NCI-H2107 treated with DMSO at 0.1 percent for 48 hours (cell line): ENCODE results near the gene PBX1.

Experiments used
- DNase-seq: peaks from one replicate; lab custom pipeline; 2025; ENCODE audit not compliant: unreplicated experiment; lab: John Stamatoyannopoulos, UW

The PBX1 gene

DNA sequence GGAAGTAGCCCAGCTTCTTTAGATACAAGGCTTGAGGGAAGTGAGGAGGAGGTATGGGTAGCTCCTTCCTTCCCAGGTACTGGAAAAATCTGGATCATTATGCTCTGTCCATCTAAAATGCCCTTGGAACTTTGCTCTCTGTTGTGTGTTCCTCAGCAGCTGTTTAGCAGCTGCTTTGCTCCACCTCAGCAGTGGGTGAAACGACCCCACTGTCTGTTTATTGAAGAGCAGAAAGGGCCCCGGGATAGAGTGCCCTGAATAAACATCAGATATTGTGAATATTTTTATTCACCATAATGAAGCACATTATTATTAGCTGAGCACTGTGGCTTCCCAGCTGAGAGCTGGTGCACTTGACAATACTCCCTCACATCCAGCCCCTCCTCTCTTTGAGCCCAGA, 237.9 kb downstream of the PBX1 start:
- no peak for DNase-seq

GRCh38 chr1:164801246-164801731, 242.3 kb downstream of the PBX1 start:
- DNase-seq: no peak

DNA sequence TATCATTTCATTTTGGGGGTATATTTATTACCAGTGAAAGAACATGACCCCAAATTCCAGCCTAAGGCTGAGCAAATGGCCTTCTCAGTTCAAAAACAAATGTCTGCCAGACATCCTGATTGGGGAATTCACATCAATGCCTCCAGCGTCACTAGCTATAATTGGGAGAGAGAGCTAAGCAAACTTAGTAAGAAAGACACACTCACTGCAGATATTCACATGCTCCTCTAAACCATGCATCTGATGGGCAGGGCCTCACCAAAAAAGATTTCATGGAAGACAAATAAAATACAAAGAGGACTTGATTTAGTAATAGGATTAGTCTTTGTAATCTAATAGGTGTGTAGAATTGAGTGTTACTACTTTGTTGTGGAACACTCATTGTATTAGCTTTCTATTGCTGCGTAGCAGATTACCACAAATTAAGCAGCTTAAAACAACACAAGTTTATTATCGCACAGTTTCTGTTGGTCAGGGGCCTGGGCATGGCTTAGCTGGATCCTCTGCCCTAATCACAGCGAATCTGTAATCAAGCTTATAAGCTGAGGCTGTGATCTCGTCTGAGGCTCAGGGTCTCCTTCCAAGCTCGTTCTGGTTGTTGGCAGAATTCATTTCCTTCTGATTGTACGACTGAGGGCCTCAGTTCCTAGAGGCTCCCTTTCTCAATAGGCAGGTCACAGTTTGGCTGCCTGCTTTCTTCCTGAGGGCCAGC, 243.0 kb downstream of the PBX1 start:
- no peak for DNase-seq

DNA sequence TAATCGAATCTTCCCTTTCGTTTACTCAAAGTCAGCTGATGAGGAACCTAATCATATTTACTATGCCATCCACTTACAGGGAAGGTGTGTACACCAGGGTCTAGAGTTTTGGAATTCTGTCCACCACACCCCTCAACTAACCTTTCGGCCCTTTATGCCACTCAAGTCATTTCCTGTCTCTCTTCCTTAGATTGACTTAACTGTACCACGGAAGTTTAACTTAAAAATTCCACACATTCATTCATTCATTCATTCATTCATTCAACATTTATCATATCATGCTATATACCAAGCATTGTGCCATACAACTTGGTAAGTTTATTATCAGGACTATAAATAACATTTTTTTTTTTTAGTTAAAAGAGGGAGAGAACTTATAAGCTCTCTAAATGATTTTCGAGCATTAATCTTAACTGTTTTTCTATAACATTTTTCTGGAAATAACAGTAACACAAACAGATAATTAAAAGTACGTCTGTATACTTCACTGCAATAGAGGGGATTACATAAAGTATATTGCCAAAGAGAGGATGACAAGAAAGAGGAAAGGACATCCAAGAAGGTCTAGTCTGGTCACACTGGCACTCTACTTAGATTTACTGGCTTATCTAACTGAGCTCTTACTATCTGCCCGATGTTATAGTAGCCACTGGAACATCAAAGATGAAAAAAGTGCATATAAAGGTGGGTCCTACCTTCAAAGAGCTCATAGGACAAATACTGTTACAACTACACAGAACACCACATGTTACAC, 243.7 kb downstream of the PBX1 start:
- DNase-seq: no peak

GRCh38 chr1:164803366-164803765, 244.4 kb downstream of the PBX1 start:
- DNase-seq: no peak

GRCh38 chr1:164804366-164804765, 245.4 kb downstream of the PBX1 start:
- no peak for DNase-seq

DNA sequence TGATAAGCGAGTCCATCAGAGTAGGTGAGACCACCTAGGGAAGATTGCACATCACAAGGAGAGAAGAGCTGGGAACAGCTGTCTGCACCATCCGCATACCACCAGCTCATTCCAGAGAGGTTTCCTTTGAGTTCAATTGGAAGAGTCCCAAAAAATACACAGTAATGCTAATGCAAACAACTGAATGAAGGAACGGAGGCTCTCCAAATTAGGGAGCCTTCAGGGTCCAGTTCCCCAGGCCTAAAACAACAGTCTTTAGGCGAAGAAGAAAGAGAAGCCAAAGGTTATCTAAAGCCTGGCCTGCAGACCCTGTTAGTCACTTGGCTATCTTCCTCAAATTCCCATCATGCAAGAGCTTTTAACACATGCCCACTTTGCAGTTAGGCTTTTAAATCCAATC, 246.4 kb downstream of the PBX1 start:
- DNase-seq: no peak

DNA sequence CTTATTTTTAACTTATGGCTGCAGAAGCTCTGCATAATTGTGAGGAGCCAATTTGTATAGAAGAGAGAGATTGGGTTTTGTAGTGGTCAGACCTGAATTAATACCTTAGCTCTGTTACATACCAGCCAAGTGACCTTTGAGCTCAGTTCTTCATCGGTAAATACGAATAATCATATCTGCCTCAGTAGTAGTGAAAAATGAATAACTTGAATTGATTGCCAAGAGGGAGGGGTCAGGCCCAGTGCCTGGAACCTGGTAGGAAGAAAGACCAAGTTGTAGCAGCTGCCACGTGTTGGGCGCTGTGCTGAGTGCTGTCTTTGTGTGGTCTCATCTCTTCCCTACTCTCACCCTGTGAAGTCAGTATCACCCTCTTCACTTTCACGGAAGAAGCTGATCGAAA, 247.5 kb downstream of the PBX1 start:
- no peak for DNase-seq

- DNase-seq: no peak
Observed at GRCh38 chr1:164813776-164814175, 254.8 kb downstream of the PBX1 start.

DNA sequence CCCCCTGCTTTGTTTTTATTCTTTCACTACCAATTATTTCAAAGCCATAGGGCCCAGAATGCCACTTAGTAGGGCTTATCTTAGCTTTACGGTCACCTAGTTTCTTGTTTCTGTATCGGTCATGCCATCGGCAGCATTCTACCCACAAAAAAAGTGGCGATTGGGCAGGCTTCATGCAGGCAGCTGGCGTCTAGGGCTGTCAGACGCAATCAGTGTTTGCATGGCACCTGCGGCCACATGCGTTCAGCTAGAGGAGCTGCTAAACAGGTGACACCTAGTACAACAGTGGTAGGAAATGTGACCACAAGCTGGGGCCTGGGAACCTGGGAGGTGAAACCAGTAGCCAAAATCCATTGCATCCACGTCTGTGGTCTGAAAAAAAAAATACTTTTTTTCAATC, 262.7 kb downstream of the PBX1 start:
- DNase-seq: no peak

DNA sequence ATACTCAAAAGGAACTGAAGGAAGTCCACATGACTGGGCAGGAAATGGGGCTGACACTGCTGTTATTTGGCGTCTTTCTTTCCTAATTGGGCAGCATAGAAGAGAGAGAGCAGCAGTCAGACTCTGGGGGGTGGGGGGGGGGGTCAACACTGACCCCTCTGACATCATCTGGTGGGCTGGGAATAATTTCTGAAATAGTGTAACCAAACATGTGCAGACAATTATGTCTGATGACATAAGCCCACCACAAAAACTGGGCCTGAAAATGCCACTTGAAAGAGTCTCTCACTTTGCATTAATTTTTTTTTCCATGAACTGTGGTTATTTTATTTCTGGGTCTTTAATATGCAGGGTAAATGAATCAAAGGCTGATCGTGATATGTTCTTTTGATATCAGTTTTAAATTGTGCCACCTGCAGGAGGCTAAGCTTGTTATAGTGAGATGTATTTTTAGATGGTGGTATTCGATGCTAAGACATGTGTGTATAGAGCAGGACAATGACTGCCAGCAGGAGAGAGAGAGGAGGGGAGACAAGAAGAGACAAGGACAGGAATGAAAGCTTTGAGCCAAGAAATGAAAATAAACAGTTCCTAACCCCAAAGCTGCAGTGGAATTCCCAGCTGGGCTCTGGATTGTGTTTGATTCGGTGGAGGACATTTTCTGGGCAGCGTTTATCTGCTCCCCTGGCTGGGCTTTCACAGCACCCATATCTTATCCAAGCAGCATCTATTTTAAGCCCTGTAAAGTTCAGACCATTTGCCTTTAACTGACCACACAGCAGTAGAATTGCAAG, 264.7 kb downstream of the PBX1 start:
- no peak for DNase-seq

- no peak for DNase-seq
Observed at GRCh38 chr1:164824542-164824941, 265.6 kb downstream of the PBX1 start.

GRCh38 chr1:164830628-164831027, 271.6 kb downstream of the PBX1 start:
- no peak for DNase-seq

- no peak for DNase-seq
Observed at GRCh38 chr1:164834641-164835040, 275.7 kb downstream of the PBX1 start.

DNA sequence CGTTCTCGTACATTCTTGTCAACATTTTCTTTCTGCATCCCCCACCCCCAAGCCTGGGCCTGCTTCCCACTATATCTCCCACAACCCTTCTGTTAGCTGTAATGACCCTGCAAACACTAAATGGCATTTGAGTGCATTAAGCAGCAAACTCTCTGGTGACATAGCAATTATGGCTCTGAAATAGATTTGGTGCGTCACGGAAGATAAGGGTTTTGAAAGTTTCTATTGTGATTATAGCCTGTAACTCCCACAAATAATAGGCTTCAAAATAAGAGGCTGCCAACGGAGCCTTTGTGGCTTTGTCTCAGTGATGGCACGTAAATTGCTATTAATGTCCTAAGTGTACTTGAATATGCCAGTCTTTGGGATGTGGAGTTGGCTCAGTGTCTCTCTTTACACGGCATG, 277.6 kb downstream of the PBX1 start:
- DNase-seq: peak; percentile 85

DNA sequence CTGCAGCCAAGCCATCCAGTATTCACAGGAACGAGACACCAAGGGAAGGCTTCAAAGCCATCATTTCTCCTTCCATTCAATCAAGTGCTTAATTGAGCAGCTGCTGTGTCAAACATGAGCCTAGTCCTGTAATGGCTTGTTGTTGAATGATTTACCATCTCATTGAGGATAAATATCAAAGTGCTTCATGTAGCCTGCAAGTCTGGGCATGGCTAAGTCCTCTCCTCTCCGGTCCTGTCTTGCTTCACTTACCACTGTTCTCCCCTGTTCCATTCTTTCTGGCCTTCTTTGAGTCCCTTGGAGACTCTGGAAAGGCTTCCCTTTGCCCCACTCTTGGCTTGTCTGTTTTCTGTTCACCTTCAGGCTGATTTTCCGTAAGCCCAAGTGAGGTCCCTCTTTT, 279.8 kb downstream of the PBX1 start:
- DNase-seq: no peak

- DNase-seq: no peak
Observed at GRCh38 chr1:164840936-164841335, 282.0 kb downstream of the PBX1 start.

GRCh38 chr1:164841702-164842465, 282.9 kb downstream of the PBX1 start:
- no peak for DNase-seq

- DNase-seq: no peak
Observed at GRCh38 chr1:164842870-164843269, 283.9 kb downstream of the PBX1 start.

DNA sequence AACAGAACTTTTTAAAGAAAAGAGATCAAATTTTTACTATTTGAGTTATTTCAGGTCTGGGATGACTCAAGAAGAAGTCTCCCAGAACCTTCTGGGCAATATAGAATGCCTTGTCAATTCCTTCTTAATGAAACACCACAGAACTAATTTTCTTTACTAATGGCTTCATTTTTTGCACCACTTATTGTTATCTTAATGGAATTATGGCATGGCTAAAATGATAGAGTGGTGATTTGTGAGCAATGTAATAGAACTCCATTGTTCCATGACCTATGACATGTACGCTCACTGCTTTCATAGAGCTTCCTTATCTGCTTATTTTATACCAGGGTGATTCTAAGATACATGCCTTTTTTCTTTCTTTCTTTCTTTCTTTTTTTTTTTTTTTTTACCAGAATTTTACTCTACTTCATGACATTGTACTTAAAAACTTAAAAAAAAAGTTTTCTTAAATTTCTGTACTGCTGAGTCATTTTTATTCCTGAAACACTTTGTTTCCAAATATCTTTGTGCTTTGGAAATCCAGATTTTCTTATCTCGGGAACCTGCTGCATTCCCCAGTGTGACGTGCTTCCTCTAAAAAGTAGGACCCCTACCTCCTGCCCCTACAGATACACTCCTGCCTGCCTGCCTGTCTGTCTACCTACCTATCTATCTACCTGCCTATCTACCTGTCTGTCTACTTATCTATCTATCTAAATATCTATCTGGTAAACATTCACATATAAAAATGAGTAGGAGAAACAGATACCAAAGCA, 284.9 kb downstream of the PBX1 start:
- DNase-seq: no peak
